ENCODE results near the gene LRRIQ3. TPM values are rescaled to one million over a fixed set of nuclear protein-coding genes. Genes with fewer than 3 reads are reported as not detected.

LRRIQ3 gene
- total and polyA plus RNA-seq, 4 donors = 0.37 to 1.6 (median 1.0) TPM

- H3K27me3 ChIP-seq (ENCODE audit: control insufficient read depth in 4 of 4, insufficient read depth in 4 of 4, low read length in 3 of 4) = no peaks in the 10 kb centered on the region
- no peak overlapping the region for H3K4me3 ChIP-seq (ENCODE audit: low read depth in 1 of 3, low read length in 3 of 3)
- WGBS = 24% methylated on average over 1 of the region's 1 CpG
- H3K36me3 ChIP-seq (ENCODE audit: control insufficient read depth in 4 of 4, insufficient read depth in 3 of 4, low read depth in 1 of 4, low read length in 3 of 4) = no peaks in the 10 kb centered on the region
- TF ChIP-seq HNF4A (conservative IDR thresholded peaks at IDR 0.05) (no peak), NR2F2 (IDR thresholded peaks at IDR 0.05) (no peak)
- TF ChIP-seq, protein P1, sequence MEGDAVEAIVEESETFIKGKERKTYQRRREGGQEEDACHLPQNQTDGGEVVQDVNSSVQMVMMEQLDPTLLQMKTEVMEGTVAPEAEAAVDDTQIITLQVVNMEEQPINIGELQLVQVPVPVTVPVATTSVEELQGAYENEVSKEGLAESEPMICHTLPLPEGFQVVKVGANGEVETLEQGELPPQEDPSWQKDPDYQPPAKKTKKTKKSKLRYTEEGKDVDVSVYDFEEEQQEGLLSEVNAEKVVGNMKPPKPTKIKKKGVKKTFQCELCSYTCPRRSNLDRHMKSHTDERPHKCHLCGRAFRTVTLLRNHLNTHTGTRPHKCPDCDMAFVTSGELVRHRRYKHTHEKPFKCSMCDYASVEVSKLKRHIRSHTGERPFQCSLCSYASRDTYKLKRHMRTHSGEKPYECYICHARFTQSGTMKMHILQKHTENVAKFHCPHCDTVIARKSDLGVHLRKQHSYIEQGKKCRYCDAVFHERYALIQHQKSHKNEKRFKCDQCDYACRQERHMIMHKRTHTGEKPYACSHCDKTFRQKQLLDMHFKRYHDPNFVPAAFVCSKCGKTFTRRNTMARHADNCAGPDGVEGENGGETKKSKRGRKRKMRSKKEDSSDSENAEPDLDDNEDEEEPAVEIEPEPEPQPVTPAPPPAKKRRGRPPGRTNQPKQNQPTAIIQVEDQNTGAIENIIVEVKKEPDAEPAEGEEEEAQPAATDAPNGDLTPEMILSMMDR (IDR thresholded peaks at IDR 0.05; ENCODE audit: low read depth, low read length, missing input control) = no peak
- H3K9ac ChIP-seq (ENCODE audit: low read depth in 1 of 2, low read length in 2 of 2) = no peak overlapping the region
- peaks cover 0 to 1% (median 0%) of the 10 kb centered on the region in 4 donors for H3K4me1 ChIP-seq (ENCODE audit: control insufficient read depth in 4 of 4, insufficient read depth in 4 of 4, low read length in 3 of 4)
- H3K27ac ChIP-seq (ENCODE audit: low read depth in 1 of 2, low read length in 2 of 2) = no peak overlapping the region
- H3K9me3 ChIP-seq (ENCODE audit: control insufficient read depth in 4 of 4, low read length in 3 of 4) = no peaks in the 10 kb centered on the region
- DNase-seq (ENCODE audit: low spot score) = no peak
These were observed 185.4 kb downstream of the LRRIQ3 start for GRCh38 chr1:74012583-74012982.

- Histone ChIP-seq H3K4me1 (ENCODE audit: control insufficient read depth in 4 of 4, insufficient read depth in 4 of 4, low read length in 3 of 4) (peaks cover 0 to 1% (median 0%) of the 10 kb centered on the region in 4 donors), H3K4me3 (ENCODE audit: low read depth in 1 of 3, low read length in 3 of 3) (no peak overlapping the region), H3K27me3 (ENCODE audit: control insufficient read depth in 4 of 4, insufficient read depth in 4 of 4, low read length in 3 of 4) (no peaks in the 10 kb centered on the region), H3K9ac (ENCODE audit: low read depth in 1 of 2, low read length in 2 of 2) (no peak overlapping the region), H3K36me3 (ENCODE audit: control insufficient read depth in 4 of 4, insufficient read depth in 3 of 4, low read depth in 1 of 4, low read length in 3 of 4) (no peaks in the 10 kb centered on the region), H3K9me3 (ENCODE audit: control insufficient read depth in 4 of 4, low read length in 3 of 4) (no peaks in the 10 kb centered on the region), H3K27ac (ENCODE audit: low read depth in 1 of 2, low read length in 2 of 2) (no peak overlapping the region)
- TF ChIP-seq GABPA (IDR thresholded peaks at IDR 0.05 in 1 of 2, conservative IDR thresholded peaks at IDR 0.05 in 1 of 2) (no peak), ZBTB33 (IDR thresholded peaks at IDR 0.05) (no peak), EGR1 (IDR thresholded peaks at IDR 0.05; ENCODE audit: low read depth in 2 of 2) (no peak), SP1 (IDR thresholded peaks at IDR 0.05) (no peak), HNF4A (conservative IDR thresholded peaks at IDR 0.05) (no peak), HNF4G (IDR thresholded peaks at IDR 0.05) (no peak), RAD21 (IDR thresholded peaks at IDR 0.05) (no peak), FOXA2 (IDR thresholded peaks at IDR 0.05) (no peak), TAF1 (conservative IDR thresholded peaks at IDR 0.05) (no peak), NR2F2 (IDR thresholded peaks at IDR 0.05) (no peak), JUND (IDR thresholded peaks at IDR 0.05) (no peak)
- TF ChIP-seq, protein P2, sequence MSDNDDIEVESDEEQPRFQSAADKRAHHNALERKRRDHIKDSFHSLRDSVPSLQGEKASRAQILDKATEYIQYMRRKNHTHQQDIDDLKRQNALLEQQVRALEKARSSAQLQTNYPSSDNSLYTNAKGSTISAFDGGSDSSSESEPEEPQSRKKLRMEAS (IDR thresholded peaks at IDR 0.05) = no peak
- TF ChIP-seq, protein P3, sequence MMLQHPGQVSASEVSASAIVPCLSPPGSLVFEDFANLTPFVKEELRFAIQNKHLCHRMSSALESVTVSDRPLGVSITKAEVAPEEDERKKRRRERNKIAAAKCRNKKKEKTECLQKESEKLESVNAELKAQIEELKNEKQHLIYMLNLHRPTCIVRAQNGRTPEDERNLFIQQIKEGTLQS (IDR thresholded peaks at IDR 0.05) = no peak
- no peak for DNase-seq (ENCODE audit: low spot score)
These were observed 186.2 kb downstream of the LRRIQ3 start for GRCh38 chr1:74011736-74012135.

GRCh38 chr1:74010206-74010605 lies 187.8 kb downstream of the LRRIQ3 start:
- no peak for DNase-seq (ENCODE audit: low spot score)
- 79% methylated on average over 7 of the region's 7 CpGs for WGBS
- no peak overlapping the region for H3K27ac ChIP-seq (ENCODE audit: low read depth in 1 of 2, low read length in 2 of 2)
- no peak for TF ChIP-seq SP1 (IDR thresholded peaks at IDR 0.05)
- TF ChIP-seq, protein P2 (IDR thresholded peaks at IDR 0.05) = no peak
- no peak for TF ChIP-seq RAD21 (IDR thresholded peaks at IDR 0.05)
- TF ChIP-seq GABPA (IDR thresholded peaks at IDR 0.05 in 1 of 2, conservative IDR thresholded peaks at IDR 0.05 in 1 of 2) = no peak
- no peak for TF ChIP-seq YY1 (IDR thresholded peaks at IDR 0.05)
- H3K9me3 ChIP-seq (ENCODE audit: control insufficient read depth in 4 of 4, low read length in 3 of 4) = no peaks in the 10 kb centered on the region
- H3K4me1 ChIP-seq (ENCODE audit: control insufficient read depth in 4 of 4, insufficient read depth in 4 of 4, low read length in 3 of 4) = peaks cover 0 to 1% (median 0%) of the 10 kb centered on the region in 4 donors
- H3K36me3 ChIP-seq (ENCODE audit: control insufficient read depth in 4 of 4, insufficient read depth in 3 of 4, low read depth in 1 of 4, low read length in 3 of 4) = no peaks in the 10 kb centered on the region
- no peak overlapping the region for H3K9ac ChIP-seq (ENCODE audit: low read depth in 1 of 2, low read length in 2 of 2)
- no peak overlapping the region for H3K4me3 ChIP-seq (ENCODE audit: low read depth in 1 of 3, low read length in 3 of 3)
- H3K27me3 ChIP-seq (ENCODE audit: control insufficient read depth in 4 of 4, insufficient read depth in 4 of 4, low read length in 3 of 4) = no peaks in the 10 kb centered on the region
